Urothelium cell line (cell line): Measurements from ENCODE around the gene TRAPPC3.

Experiments
- DNase-seq: peaks from one replicate; pipeline ENCODE4 v3.0.0; 2011; ENCODE audit warnings: low spot score, mixed read lengths
- FAIRE-seq: peaks from 2 replicates; lab custom pipeline; 2011; peaks lifted over from hg19 to GRCh38; lab: Jason Lieb, UNC

The TRAPPC3 gene

DNA sequence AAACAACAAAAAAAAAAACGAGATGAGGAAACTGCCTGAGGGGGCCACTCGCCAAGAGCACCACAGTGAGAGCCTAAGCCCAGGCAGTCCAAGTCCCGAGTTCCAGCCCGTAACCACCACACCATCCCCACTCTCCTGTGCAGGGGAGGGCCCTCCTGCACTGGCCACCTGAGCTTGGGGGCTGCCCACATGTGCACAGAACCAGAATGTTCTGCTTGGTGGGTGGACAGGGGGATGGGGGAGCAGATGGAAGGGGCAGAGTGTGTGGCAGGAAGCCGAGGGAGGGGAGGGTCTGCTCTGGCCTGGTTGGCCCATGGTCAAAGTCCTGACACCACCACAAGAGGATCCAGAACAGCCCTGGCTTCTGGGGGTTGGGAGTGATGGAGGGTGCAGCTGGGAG is 43.0 kb downstream of the TRAPPC3 start:
- FAIRE-seq (no peak), DNase-seq (no peak)

DNA sequence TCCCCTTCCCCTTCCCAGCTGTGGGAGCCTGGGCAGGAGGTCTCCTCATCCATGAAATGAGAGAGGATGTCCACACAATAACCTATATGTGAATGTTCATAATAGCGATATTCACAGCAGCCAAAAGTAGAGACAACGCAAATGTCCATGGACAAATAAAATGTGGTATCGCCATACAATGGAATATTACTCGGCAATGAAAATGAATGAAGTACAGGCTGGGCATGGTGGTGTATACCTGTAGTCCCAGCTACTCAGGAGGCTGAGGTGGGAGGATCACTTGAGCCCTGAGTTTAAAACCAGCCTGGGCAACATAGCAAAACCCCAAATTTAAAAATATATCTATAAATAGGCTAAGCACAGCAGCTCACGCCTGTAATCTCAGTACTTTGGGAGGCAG is 47.7 kb downstream of the TRAPPC3 start:
- no peak for DNase-seq
- no peak for FAIRE-seq

DNA sequence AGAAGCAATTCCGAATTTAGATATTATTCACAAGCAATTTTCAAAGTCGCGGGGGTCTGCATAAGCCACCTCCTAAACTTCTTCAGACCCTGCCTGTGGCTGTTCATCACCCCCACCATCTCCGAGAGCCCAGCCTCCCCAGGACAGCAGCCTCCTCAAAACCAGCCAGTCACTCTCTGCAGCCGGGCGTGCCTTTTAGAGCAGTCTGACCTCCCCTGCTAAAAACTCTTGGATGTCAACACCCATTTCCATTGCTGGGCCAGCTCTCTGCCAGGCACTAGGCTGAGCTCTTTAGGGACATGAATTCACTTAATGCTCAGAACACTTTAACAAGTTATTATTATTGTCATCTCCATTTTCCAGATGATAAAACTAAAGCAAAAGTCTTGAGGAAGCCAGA is 48.9 kb downstream of the TRAPPC3 start:
- DNase-seq (no peak), FAIRE-seq (no peak)

DNA sequence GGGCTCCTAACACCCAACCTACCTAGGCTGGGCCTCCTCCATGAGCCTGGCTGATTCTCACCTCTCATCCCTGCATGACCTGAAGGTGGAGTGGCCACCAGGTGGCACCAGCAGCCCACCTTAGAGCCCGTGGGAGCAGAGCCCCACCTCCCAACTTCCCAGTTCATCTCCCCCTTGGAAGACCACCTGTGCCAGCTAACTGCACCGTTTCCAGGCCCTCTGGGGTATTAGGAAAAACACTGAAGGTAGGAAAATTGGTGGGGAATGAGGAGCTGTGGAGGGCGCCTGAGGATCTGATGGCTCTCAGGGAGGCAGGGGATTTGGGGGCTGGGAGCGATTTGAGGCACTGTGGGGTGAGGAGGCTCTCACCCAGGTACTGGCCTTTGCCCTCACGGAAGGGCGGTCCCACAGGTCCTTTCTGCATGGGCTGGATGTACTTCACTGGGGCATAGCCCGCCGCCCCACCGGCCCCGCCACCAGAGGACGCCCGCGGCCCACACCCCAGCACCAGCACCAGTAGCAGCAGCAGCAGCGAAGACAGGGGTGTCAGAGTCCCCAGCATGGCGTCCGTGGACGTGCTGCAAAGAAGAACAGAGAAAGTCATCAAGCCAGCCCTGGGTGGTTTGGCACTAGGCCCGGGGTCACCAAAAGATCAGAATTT is 49.5 kb downstream of the TRAPPC3 start:
- FAIRE-seq (peak; percentile 67), DNase-seq (peak; percentile 81)

DNA sequence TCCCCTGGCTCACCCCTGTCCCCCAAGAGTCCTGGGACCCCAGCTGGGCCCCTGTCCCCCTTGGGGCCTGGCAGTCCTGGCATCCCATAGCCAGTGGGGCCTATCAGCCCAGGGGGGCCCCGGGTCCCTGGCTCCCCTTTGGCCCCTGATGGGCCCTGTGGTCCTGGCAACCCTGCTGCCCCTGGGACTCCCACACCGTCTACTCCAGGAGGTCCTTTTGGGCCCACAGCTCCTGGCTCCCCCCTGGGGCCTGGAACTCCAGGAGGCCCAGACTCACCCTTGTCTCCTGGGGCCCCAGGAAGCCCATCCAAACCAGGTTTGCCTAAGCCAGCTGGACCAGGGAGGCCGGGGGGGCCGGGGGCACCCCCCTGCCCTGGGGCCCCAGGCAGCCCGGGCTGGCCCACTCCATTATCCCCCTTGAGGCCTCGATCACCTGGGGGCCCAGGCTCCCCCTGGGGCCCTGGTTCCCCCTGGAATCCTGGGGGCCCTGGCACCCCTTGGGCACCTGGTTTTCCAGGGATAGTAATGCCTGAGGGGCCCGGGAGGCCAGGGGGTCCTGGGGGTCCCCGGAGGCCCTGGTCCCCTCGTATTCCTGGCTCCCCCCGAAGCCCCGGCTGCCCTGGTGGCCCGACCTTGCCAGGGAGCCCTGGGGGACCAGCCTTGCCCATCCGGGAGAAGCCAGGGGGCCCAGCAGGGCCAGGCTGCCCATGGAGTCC is 50.5 kb downstream of the TRAPPC3 start:
- no peak for FAIRE-seq

DNA sequence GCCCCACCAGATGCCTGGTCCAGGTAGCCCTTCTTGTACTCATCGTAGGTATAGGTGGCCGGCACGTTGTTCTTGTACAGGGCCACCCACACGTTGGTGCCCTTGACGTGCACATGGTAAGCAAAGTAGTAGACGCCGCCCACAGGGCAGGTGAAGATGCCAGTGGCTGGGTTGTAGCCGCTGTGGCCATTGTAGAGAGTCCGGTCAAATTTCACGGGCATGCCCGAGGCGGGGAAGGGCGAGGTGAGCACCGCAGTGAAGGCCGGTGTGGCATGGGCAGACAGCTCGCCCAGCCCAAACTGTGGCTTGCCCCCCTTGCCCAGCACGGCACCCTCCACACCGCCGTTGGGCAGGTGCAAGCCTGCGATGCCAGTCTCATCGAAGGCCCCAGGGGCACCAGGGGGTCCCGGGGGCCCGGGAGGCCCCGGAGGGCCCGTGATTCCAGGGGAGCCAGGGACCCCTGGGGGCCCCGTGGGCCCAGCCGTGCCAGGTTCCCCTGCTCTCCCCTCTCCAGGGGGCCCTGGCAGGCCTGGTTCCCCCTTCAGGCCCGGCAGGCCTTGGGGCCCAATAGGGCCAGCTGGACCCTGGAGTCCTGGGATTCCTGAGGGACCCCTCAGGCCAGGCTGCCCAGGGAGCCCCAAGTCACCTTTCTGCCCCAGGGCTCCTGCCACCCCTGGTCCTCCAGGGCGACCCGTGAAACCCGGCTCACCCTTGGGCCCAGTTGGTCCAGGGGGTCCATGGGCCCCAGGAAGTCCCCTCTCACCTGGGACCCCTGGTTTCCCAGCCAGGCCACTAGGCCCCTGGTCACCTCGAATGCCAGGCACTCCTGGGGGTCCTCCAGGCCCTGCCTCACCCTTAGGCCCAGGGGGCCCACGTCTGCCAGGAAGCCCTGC is 51.3 kb downstream of the TRAPPC3 start:
- FAIRE-seq (no peak), DNase-seq (no peak)

More for the DNA sequence above, 50.5 kb downstream of the TRAPPC3 start:
- DNase-seq, result no peak

DNA sequence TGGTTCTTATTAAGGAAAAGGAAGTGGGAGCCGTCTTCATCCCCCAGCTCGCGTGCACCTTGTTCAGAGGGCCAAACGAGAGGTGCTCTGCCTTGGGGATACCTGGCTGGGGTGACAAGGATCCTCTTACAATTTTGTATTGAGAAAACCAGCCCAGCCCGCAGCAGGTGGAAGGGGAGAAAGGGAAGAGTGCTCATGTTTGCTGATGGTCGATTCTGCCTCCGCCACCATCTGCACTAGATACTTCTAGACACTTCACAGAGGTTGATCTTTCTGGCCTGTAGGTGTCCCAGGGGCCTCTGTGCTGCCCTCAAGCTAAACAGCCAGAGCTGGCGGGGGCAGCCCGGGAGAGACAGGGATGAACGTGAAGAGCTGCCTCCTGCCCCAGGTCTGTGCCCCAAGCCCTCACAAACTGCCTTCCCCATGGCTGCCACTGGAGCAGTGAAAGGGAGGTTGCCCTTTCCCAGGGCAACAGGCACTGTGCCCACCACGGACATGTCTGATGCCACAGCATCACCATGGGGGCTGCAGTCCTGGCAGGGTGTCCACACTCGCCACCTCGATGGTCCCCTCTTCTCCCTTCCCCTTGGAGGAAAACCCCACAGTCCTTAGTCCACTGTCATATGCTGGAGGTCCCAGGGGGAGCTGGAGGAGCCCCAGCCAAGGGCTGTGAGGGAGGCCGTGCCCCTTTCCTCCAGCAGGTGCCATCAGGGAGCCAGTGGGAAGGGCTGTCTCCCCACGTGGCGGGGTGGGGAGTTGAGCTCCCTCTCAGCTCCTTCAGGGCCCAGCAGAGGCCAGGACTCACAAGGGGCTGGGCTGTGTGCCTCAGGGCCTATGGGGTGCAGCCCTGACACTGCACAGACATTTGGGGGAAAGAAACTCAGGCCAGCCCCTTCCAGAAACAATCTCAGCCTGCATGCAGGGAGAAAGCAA is 52.5 kb downstream of the TRAPPC3 start:
- peak; percentile 43 for DNase-seq
- FAIRE-seq, result no peak

DNA sequence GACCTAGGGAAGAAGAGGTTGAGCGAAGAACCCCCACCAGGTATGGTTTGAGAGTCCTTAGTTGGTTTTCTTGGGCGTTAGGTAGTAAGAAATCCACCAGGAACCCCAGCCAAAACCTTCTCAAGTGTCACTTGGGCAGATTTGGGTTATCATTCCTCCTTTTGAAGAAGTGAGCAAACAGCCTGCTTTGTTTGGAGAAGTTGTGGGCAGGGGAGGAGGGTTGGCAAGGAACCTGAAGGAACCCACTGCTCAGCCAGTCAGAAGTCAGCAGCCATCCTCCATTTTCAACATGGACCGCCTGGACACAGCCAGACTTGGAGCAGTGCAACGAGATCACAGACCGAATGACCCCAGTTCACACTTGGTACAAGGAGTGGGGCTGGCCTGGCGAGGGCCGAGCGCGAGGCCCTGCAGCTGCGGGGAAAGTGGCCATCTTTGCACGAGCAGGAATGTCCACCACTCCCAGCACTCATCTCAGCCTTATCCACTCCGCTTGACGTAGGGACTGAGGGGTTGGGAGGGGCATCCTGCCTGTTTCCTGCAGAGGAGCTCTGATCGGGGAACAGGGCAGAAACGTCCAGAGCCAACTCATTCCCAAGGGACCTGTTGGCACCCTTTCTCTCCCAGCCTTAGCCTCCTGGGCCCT is 53.4 kb downstream of the TRAPPC3 start:
- FAIRE-seq, result no peak
- no peak for DNase-seq

DNA sequence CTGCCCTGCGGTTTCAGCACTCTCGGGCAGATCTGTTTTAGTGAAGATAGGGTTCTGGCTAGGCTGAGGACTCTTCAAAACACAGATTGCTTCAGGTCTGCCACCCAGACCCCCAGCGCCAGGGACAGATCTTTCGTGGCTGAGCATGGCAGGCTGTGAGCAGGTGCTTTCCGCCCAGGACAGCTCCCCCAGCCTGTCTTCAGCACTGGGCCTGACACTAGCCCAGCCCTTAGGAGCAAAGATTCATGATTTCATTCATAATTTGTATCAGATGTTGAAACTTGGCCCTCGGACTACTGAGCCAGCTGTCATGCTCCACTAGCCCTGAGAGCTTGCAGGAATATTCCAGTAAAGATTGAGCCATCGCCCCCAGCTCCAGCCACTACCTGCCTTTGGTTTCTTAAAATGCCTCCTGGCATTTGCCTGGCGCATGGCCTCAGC is 54.6 kb downstream of the TRAPPC3 start:
- no peak for FAIRE-seq
- DNase-seq, result no peak

DNA sequence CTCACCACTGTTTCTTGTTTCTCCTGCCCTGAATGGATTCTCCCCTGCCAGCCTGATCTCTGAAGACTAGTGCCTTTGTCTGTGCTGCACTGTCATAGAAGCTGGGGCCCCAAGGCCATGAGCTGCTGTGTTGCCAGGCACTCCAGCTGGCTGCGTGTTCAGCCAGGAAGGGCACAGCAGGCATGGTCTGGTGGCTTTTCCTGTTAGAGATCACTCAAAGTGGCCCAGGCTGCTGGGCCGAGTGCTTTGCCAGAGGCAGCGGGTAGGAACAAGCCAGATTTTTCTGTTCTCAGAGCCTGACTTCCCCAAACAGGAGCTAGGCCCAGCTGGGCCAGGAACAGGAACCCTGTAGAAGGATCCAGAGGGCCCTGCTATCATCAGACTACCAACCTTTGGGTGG is 55.4 kb downstream of the TRAPPC3 start:
- FAIRE-seq, result no peak
- DNase-seq, result no peak

DNA sequence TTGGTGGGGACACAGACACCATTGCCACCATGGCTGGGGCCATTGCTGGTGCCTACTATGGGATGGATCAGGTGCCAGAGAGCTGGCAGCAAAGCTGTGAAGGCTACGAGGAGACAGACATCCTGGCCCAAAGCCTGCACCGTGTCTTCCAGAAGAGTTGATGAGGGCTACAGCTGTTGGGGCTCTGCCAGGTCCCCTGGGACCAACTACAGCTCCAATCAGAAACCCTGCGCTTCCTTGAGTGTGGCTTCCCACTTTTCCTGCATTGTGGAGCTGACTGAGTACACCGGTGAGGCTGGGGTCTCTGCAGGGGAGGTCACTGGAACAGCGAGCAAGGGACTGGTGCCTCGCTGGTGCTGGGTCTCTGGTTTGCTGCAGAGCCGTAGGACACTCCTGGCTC is 56.1 kb downstream of the TRAPPC3 start:
- no peak for FAIRE-seq
- no peak for DNase-seq

DNA sequence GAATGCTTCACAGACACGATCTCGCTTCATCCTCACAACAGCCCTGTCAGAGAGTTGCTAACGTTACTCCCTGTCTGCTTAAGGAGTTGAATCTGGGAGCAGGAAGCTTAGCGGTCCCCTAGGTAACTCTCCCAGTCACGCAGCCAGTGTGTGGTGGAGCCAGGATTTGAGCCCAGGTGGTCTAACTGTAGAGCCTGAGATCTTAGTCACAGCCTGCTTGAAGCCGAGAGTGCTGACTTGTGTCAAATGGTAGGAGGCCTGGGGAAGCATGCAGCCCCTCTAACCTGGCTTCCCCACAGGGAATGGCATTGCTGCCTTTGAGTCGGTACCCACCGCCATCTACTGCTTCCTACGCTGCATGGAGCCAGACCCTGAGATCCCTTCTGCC is 56.5 kb downstream of the TRAPPC3 start:
- FAIRE-seq, result no peak
- DNase-seq, result no peak

DNA sequence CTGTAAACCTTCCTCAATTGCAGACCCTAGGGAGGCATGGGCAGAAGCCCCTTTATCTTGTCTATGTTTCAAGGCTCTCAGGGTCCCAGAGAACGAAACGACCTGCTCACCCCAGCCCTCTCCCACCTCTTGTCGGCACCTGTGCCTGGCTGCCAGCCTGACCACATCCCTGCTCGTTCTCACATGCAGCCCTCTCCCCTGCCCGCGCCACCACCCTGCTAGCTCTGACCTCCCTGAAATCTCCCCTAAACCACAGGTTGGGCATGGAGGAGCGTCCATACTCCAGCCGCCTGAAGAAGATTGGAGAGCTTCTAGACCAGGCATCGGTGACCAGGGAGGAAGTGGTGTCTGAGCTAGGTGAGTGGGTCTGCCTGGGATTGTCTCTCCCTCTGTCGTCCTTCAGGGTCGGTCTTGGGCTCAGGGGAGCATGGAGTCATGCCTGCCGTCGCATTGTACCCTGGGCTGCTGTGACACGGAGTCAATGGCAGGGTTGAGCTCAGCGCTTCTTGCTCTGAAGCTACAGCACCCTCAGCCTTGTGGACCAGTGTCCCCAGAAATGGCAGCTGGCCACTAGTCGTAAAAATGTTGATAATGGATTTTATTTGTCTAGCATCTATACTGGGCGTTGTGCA is 57.0 kb downstream of the TRAPPC3 start:
- no peak for FAIRE-seq

DNA sequence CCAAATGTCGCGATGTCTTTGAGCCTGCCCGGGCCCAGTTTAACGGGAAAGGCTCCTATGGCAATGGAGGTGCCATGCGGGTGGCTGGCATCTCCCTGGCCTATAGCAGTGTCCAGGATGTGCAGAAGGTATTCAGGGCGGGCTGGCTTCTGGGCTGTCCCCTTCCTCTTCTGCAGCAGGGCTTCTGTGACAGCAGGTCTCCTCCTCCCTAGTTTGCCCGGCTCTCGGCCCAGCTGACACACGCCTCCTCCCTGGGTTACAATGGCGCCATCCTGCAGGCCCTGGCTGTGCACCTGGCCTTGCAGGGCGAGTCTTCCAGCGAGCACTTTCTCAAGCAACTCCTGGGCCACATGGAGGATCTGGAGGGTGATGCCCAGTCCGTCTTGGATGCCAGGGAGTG is 57.6 kb downstream of the TRAPPC3 start:
- no peak for DNase-seq
- FAIRE-seq, result no peak

More for the DNA sequence above, 57.0 kb downstream of the TRAPPC3 start:
- no peak for DNase-seq

DNA sequence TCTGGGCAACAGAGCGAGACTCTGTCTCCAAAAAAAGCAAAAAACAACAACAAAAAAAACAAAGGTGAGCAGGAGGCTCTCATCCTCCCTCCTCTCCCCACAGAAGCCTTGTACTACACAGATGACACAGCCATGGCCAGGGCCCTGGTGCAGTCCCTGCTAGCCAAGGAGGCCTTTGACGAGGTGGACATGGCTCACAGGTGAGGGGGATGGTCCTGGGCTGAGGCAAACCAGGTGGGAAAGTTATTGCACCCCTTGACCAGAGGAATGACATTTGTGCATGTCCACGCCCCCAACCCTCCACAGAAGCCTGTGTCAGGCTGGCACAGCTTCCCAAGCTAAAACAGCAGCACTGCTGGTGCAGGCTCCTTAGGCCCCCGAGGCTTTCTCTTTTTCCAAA is 58.1 kb downstream of the TRAPPC3 start:
- DNase-seq (no peak), FAIRE-seq (no peak)

DNA sequence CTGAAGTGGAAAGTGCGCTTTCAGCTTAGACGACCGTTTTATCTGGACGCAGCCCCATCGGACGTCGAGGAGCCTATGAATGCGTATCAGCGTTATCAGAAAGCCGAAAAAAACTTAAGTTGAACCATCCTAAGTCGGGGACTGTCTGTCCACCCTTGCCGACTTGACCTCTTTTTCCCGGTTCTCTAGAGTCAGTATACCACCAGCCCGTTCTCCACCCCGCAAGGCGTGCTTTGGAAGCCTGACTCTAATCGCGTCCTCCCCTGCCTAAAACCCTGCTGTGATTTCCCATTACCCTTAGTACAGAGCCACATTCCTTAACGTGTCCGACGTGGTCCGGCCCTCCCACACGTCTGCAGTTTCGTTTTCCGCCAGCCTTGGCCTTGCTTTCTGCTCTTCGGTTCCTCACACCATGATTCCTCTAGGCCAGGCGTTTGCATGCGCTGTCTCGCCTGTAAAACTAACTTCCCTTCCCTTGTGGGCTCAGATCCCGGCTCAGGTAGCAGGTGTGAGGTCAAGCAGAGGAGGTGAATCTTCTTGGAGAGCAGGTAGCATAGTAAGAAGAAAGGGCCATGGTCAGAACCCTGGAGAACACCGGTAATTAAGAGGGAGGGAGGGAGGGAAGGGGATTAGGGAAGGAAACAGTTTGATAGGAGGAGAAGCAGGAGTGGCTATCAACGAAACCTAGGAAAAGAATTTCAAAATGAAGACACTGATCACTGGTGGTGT is 59.7 kb downstream of the TRAPPC3 start:
- DNase-seq (no peak), FAIRE-seq (no peak)

DNA sequence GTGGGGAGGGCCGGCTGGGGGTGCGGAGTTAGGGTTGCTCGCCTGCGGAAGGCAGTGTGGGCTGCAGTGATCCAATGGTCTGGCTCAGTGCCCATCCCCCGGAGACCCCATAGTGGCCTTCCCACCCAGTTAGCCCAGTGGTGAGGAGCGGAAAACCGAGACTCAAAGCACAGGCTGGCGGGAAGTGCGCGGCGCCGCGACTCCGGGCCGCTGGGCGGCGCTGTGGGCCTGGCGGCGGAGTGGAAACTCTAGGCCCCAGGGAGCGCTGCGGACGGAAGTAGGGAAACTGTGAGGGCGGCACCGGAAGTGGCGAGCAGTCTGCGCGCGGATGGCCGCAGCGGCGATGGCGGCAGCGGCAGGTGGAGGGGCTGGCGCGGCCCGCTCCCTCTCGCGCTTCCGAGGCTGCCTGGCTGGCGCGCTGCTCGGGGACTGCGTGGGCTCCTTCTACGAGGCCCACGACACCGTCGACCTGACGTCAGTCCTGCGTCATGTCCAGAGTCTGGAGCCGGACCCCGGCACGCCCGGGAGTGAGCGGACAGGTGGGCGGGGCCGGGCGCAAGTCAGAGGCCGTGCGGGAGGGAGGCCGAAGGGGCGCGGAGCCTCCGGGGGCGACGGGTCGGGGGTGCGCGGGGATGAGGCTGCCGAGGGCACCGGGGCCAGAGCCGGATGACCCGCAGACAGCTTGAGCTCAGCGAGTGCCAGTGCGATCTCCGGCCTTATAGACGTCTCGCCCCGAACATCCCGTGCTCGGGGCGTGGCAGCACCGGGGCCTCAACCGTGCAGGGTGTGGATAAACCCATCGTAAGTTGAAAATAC is 60.5 kb downstream of the TRAPPC3 start, which contains the start of gene ADPRS:
Gene ADPRS, plus strand, starts transcription at position 316 of the 816 bp plus-strand sequence. Its CDS starts 13 bp downstream, at position 329.
- FAIRE-seq, result peak; percentile 85
- peak; percentile 94 for DNase-seq

DNA sequence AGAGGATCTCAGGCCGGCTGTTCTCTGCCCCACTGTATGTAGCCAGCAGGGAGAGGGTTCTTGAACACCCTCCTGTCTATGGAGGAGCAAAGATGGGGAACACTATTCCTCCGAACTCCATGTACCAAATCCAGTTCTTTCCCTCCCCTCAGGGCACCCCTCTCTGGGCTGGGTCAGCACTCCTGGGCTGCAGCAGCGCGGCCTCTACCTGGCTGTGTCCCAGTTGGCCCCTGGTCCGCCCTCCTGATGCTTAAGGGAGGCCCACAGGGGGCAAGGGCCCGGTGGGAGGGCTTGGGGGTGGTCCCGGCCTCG is 61.1 kb downstream of the TRAPPC3 start:
- DNase-seq (no peak), FAIRE-seq (no peak)
